NCI-H1417 (cell line): ENCODE data around the gene TBC1D9.
A peak's percentile ranks its signal among the peaks of the same experiment; 100 is the strongest.

ENCODE experiments used
- DNase-seq, 3 experiments: peaks; one replicate each; lab custom pipeline; 2025; lab: John Stamatoyannopoulos, UW

TBC1D9 gene

DNA sequence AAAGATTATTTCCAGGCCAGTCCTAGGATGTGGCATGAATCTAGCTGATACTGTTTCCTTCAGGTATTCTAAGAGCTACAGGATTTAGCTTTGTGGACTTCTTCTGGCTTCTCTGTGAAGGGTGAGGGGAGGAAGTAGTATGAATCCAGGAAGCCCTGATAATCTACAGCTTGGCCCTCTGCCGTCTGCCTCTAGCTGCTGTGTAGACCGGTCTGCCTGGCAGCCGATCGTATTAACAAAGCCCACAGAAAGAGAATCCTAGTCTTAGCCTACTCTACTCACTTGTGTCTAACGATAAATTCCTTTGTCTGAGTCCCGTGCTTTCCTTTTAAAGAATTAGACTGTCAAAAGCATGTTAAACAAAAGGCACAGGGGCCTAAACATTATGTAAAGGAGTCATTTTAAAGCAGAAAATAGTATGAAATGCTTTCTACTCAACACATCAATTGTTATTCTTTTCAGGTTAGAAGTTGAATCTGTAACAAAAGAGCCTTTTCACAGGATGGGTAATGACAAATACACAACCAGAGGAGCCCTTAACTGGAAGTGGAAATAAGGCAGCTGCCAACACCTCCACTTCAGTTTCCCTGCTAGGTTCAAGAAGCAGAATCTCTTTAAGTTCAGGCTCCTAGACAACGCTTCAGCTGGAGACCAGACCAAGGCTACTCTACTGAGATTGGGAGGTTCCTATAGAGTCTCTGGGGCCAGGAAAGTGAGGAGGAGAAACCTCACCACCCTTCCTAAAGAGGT is 138.5 kb downstream of the TBC1D9 start:
- peak in 1 of 3 experiments; percentile 6 for DNase-seq

DNA sequence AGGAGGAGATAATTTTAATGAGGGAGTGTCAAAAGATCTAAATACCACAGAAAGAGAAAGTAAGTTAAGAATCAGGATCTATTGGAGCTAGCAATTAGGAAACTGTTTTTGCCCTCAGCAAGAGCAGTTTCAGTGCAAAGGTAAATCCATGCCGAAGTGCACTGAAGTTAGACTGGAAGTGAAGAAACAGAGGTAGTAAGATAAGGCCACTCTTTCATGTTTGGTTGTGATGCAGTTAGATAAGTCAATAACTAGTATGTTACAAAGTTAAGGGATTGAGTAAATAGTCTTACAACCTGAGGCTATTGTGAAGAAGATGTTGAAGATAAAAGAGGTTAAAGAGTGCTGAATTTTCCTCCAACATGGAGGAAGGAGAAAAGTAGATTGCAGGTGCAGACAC is 140.7 kb downstream of the TBC1D9 start:
- DNase-seq: no peak

DNA sequence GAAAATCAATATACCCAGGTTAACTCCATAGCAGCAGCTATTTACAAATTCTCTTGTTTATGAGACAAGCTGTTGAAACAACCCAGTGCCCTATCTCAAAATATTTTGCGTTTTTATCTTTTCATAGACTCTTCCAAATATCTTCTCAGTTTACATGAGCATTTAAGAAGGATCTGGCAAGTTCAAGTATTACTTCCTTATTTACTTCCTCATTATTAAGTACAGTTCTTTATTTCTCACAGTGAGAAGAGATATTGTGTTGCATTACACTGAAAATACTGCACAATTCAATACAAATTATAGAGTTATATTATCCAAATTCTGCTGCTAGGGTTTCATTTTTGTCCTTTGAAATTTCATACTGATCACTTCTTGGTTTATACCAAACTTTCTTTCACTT is 143.8 kb downstream of the TBC1D9 start:
- DNase-seq: no peak

DNA sequence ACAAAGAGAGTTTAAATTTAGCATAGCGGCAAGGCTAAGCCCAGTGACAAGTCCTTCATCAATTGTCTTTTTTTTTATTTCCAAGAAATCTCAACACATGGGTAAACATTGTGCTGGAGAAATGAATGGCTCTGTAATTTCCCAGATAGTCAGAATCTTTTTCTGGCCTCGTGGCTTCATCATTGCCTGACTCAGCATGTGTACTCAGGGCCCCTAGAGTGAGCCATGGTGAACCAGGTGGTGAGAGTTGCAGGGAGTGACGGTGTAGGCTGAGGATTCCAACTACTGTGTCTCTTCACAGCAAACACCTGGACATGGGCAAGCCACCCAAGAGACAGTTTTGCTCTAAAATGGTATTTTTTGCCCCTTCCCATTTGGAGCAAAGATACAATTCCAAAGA is 144.3 kb downstream of the TBC1D9 start:
- DNase-seq: peak in 1 of 3 experiments; percentile 14

DNA sequence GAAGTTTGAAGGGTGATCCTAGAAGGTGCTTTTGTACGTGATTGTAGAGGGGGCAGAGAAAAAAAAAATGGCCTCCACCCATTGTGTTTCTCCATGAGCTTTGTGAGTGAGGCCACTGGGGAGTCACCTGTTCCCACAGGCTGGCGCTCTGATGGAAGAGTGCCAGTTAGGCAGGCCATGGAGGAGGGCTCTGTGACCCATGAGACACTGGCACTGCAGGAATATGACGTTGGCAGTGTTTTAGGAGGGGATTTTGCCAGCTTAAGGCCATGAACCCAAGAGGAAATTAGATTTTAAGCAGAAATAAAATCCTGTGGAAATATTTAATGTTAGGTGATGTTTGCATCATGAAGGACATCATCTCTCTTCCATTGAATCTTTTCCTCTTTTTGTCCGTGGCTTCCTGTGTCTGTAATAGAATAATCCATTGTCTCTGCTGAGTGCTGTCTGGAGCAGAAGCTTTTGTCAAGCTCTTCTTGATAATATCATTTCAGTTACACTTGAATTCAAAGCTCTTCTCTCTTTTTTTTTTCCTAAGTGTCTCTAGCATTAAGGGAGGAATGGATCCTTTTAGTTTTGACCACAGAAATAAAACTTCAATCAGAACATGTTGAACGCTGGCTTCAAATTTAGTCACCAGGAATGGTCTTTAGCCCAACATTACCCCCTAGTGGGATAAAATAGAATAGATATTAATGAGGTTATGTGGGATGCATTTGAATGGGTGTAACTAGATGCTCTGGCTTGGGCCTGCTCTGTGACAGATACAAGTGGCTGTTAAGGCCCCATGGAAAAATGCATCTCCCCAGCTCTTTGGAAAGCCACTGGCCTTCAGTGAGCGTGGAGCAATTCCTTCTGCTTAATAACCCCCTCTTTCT is 146.4 kb downstream of the TBC1D9 start:
- DNase-seq: peak; percentile 60 to 85 (median 84)

DNA sequence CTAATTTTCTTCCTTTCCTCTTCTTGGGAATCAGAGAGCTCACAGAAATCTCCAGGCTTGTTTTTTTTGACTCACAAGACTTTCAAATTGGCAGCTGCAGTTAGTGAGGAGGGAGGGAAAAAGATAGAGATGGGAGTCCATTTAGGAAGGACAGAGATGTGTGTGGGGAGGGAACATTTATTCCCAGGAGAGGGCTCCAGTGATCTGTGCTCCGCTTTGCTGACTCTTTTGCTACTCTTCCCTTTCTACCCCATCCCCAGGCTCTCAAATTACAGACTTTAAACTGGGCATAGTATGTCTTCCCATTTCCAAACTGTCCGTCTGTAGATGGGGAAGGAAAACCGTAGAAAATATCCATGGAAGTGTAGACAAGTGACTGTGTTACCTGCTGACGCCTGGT is 148.3 kb downstream of the TBC1D9 start:
- peak in 1 of 3 experiments; percentile 28 for DNase-seq

DNA sequence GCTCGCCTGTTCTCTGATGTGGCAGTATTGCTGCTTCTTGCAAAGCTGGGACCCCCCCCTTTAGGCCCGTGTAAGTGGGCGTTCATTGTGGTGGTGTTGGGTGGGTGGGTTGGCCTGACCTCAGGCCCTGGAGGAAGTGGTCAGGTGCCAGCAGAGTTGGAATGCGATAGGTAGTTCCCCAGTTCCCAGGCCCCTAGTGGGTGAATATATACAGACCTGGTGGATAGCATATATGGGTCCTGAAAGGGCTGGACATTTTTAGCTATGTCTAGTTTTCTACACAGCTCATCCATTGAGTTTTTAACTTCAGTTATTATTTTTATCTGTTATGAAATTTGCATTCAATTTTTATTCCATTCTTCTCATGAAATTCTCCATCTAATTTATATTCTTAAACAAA is 151.6 kb downstream of the TBC1D9 start:
- DNase-seq: no peak

DNA sequence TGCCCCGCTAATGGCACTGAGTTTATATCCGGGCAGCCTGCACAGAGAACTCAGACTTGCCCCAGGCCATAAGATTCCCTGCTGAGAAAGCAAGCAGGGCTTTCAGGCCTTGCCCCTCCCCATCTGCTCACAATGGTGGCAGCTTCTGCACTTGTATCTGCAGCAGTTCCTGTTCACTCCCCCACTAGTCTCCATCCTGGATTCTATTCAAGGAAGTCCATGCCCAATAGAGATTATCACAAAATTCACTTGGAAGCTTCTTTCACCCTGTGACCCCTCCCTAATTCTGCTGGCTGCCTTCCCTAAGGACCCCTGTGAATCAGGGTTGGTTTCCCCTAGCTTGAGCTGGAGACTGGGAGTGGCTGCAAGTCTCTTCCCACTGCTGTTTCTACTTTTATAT is 152.9 kb downstream of the TBC1D9 start:
- peak in 2 of 3 experiments; percentile 49 to 73 for DNase-seq

DNA sequence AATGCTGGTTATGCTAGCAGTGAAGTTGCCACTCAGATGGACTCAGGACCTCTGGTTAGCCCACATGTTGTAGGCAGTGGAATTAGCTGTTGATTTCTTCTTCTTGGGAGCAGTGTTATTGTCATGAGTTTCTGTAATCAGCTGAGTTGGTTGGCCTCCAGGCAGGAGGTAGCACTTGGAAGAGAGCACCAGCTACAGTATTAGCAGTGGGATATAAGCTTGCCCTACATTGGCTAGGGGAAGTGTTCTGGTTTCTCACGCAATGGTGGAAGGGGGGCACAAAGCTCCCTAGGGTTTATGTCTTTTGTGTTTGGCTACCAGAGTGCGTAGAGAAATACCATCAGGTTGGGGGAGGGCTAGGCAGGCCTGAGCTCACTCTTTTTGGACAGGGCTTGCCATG is 153.5 kb downstream of the TBC1D9 start:
- no peak for DNase-seq

DNA sequence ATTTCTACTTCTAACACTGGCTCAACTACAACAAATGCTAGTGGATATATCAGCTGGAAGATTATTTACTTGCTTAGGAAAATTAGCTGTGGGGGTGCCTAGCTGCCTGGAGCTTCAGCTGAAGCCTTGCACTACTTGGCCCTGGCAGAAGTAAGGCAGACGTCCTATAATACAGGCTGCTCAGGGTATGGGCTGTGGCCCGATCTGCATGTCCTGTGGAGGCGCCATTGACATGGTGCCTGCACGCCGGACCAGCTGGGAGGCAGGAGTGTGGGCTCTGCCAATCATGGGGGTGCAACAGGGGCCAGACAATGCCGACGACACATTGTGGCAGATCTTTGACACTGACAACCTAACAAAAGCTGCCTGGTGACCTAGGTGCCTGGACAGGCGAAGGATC is 155.8 kb downstream of the TBC1D9 start:
- no peak for DNase-seq

DNA sequence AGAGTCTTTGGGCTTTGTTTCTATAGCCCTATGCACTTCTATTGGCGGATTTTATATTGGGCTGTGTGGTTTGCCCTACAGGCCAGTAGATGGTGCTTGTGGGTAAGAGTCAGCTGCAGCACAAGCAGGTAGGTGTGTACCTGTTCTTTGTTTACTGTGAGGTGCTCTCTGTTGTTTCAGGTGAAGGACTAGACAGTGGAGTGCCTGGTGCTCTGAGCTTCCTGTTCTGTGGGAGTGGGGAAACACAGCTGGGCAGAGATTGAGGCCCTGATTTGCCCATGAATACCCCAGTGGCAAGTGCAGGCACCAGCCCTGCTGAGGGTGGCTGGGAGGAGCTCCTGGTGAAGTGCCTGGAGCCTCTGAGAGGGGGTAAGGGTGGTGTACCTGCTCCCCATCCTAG is 161.1 kb downstream of the TBC1D9 start:
- DNase-seq: peak; percentile 42 to 64 (median 42)

DNA sequence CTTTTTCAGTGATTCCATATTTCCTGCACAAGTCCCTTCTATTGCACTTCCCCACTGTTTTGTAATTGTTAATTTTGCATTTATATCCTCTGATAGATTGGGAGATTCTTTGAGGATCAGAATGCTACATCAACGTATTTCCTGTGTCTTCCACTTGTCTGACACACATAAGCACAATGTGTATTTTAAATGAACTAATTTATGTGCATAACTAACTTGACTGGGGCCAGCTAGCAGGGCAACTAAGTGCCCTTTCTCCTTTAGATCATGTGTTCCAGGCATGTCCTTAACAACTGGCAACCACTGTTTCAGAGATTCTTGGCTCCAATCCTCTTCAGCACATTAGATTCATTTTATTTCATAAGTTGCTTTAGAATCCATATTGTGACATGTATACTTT is 171.7 kb downstream of the TBC1D9 start:
- no peak for DNase-seq

DNA sequence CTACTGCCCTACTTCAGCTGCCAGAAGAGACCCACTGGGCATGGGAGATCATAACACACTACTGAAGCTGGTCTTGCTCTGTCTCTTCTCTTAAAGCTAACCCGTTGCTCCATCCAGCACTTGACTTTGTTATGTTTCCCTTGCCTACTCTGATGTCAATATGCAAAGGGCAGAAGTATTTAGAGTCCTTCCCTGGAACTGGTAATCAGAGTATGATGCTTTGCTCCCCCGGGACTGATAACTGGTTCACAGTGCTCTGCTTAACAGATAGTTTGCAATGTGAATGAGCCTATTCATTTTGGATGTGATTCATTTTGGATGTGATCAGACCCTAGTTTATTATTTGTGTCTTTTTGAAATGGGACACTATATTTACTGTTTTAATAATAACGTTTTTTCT is 175.1 kb downstream of the TBC1D9 start:
- DNase-seq: no peak

DNA sequence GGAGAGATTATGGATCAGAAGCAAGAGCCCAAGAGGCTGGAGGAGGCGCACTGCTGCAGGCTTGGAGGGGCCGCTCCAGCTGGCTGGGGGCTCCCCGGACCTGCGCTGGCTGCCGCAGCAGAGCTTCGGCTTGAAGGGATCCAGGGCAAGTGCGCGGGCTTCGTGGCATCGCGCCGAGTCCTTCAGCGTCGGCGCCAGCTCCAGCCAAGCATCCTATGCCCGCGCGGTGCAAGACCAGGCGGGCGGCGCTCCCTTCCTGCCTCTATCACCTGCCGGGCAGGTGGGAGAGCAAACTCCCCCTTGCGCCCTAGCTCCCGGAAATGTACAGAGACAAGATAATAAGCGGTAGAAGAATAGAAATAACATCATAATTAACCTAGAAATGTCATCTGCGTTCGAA is 176.9 kb downstream of the TBC1D9 start:
- DNase-seq: peak in 2 of 3 experiments; percentile 53 to 65

DNA sequence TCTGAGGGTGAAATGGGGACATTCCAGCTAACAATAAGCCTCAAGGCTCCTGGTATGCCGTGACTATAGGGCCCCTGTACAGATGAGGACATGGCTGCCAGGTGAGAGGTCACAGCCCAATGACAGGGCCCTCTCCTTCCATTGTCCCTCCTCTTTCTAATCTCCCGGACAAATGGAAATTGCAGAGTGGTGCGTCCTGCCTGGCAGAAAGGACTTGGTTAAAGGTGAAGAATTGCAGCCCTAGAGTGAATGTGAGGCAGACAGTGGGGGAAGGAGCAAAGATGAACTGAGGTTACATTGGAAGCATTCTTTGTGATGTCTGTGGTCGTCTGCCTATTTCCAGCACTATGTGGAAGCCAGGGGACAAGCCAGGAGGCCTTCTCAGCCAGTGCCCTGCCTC is 180.7 kb downstream of the TBC1D9 start:
- DNase-seq: no peak

DNA sequence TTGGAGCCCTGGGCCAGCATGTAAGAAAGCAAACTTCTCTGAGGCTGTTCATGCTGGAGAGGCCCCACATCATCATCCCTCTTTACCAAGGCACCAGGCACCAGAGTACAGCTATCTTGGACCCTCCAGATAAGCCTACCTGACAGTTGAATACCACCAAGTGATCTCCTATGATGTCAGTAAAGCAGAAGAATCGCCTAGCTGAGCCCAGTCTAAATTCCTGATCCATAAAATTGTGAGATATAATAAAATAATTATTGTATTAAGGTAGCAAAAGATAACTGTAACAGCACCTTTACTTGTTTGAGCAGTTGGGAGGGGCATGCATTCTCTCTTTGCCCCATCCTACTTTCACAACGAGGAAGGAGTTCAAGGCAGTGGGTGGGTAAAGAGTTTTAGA is 184.6 kb downstream of the TBC1D9 start:
- no peak for DNase-seq
